IMR-90 (cell line): Measurements from ENCODE around the gene ME2.

Experiments
- CEBPB ChIP-seq: IDR thresholded peaks from 2 replicates; pipeline ENCODE4 v1.6.1; 2012; ENCODE audit warnings: low read depth, low read length, improper control_type of control experiment
- CHD1 ChIP-seq: IDR thresholded peaks from 2 replicates; pipeline ENCODE4 v1.6.1; 2012; ENCODE audit warnings: low read depth, low read length, improper control_type of control experiment
- CTCF ChIP-seq: conservative IDR thresholded peaks from 2 replicates; pipeline ENCODE4 v1.5.1; 2012; ENCODE audit warnings: mild to moderate bottlenecking, low read depth, low read length, improper control_type of control experiment
- ELK1 ChIP-seq: fragments of 150-350 bp; IDR thresholded peaks from 2 replicates; pipeline ENCODE4 v1.6.1; 2016; ENCODE audit warnings: low read depth, mild to moderate bottlenecking, low read length, moderate library complexity, borderline replicate concordance
- MAFK ChIP-seq: IDR thresholded peaks from 2 replicates; pipeline ENCODE4 v1.6.1; 2012; ENCODE audit warnings: low read depth, low read length, improper control_type of control experiment
- MAZ ChIP-seq: IDR thresholded peaks from 2 replicates; pipeline ENCODE4 v1.6.1; 2012; ENCODE audit warnings: low read depth, mild to moderate bottlenecking, low read length, improper control_type of control experiment, moderate library complexity, borderline replicate concordance
- MXI1 ChIP-seq: IDR thresholded peaks from 2 replicates; pipeline ENCODE4 v1.6.1; 2012; ENCODE audit warnings: low read depth, mild to moderate bottlenecking, low read length, moderate library complexity, borderline replicate concordance
- POLR2A ChIP-seq: IDR thresholded peaks from 2 replicates; pipeline ENCODE4 v1.6.1; 2012; ENCODE audit warnings: mild to moderate bottlenecking, low read depth, low read length
- RAD21 ChIP-seq: IDR thresholded peaks from 2 replicates; pipeline ENCODE4 v1.6.1; 2012; ENCODE audit warnings: low read length, improper control_type of control experiment
- RCOR1 ChIP-seq: IDR thresholded peaks from 2 replicates; pipeline ENCODE4 v1.6.1; 2012; ENCODE audit warnings: mild to moderate bottlenecking, low read length, improper control_type of control experiment; ENCODE audit not compliant: insufficient replicate concordance
- RFX5 ChIP-seq: IDR thresholded peaks from 2 replicates; pipeline ENCODE4 v1.8.0; 2012; ENCODE audit warnings: low read depth, mild to moderate bottlenecking, low read length, moderate library complexity
- SMC3 ChIP-seq: fragments of 150-350 bp; IDR thresholded peaks from 2 replicates; pipeline ENCODE4 v1.6.1; 2016; ENCODE audit warnings: low read depth, mild to moderate bottlenecking, antibody characterized with exemption, low read length, moderate library complexity
- USF2 ChIP-seq: fragments of 150-350 bp; IDR thresholded peaks from 2 replicates; pipeline ENCODE4 v1.6.1; 2017; ENCODE audit warnings: mild to moderate bottlenecking, antibody characterized with exemption, low read length, low read depth

GRCh38 chr18:50857694-50858093 is 21.2 kb upstream of the ME2 start:
- TF ChIP-seq CTCF (no peak), ELK1 (no peak), POLR2A (no peak), MAFK (no peak), MXI1 (no peak), RFX5 (no peak), MAZ (no peak), CHD1 (no peak), SMC3 (no peak), RAD21 (no peak), USF2 (no peak), CEBPB (no peak), RCOR1 (no peak)
